ENCODE results near the gene RABGEF1.
"Not testable (repeated sequence)": the region's sequence is repeated elsewhere in the genome, so short reads cannot be mapped to it uniquely, and the experiment has no call there.

RABGEF1 gene

GRCh38 chr7:66817208-66817795 lies 76.8 kb downstream of the RABGEF1 start:
- not testable (repeated sequence) for DNase-seq

GRCh38 chr7:66817956-66818355 lies 77.4 kb downstream of the RABGEF1 start:
- DNase-seq = not testable (repeated sequence)

GRCh38 chr7:66824041-66824440 lies 83.5 kb downstream of the RABGEF1 start:
- DNase-seq = no peak

GRCh38 chr7:66825538-66825937 lies 85.0 kb downstream of the RABGEF1 start:
- not testable (repeated sequence) for DNase-seq

- DNase-seq = no peak
Measured at GRCh38 chr7:66826649-66827048, 86.1 kb downstream of the RABGEF1 start.

- DNase-seq = not testable (repeated sequence)
Measured at GRCh38 chr7:66830976-66831375, 90.4 kb downstream of the RABGEF1 start.

- no peak for DNase-seq
Measured at GRCh38 chr7:66832531-66833351, 92.2 kb downstream of the RABGEF1 start.

GRCh38 chr7:66837007-66837406 lies 96.5 kb downstream of the RABGEF1 start:
- no peak for DNase-seq

GRCh38 chr7:66837661-66838060 lies 97.1 kb downstream of the RABGEF1 start:
- no peak for DNase-seq

- no peak for DNase-seq
Measured at GRCh38 chr7:66839814-66840213, 99.3 kb downstream of the RABGEF1 start.

GRCh38 chr7:66840316-66840715 lies 99.8 kb downstream of the RABGEF1 start:
- no peak for DNase-seq

- DNase-seq = no peak
Measured at GRCh38 chr7:66841898-66842297, 101.4 kb downstream of the RABGEF1 start.

- not testable (repeated sequence) for DNase-seq
Measured at GRCh38 chr7:66843492-66843891, 103.0 kb downstream of the RABGEF1 start.

- DNase-seq = peak; percentile 94
Measured at GRCh38 chr7:66844552-66845378, 104.2 kb downstream of the RABGEF1 start.

GRCh38 chr7:66845379-66846095 lies 105.0 kb downstream of the RABGEF1 start:
- DNase-seq = no peak

- not testable (repeated sequence) for DNase-seq
Measured at GRCh38 chr7:66846096-66846445, 105.5 kb downstream of the RABGEF1 start.

- not testable (repeated sequence) for DNase-seq
Measured at GRCh38 chr7:66847523-66847855, 107.0 kb downstream of the RABGEF1 start.

GRCh38 chr7:66847879-66848790 lies 107.6 kb downstream of the RABGEF1 start:
- peak; percentile 28 for DNase-seq

GRCh38 chr7:66859339-66859738 lies 118.8 kb downstream of the RABGEF1 start:
- DNase-seq = no peak

GRCh38 chr7:66859794-66860645 lies 119.5 kb downstream of the RABGEF1 start:
- DNase-seq = peak; percentile 55

GRCh38 chr7:66860767-66861166 lies 120.2 kb downstream of the RABGEF1 start:
- DNase-seq = no peak
